ENCODE results near the gene CUBN. TPM values are rescaled to one million over a fixed set of nuclear protein-coding genes. Genes with fewer than 3 reads are reported as not detected.

CUBN gene
- total and polyA plus RNA-seq, 9 of the 15 experiments (the other 6 are each of a cell fraction or from before 2014, with no cell fraction given) = 0.04 to 0.33 (median 0.09) TPM

DNA sequence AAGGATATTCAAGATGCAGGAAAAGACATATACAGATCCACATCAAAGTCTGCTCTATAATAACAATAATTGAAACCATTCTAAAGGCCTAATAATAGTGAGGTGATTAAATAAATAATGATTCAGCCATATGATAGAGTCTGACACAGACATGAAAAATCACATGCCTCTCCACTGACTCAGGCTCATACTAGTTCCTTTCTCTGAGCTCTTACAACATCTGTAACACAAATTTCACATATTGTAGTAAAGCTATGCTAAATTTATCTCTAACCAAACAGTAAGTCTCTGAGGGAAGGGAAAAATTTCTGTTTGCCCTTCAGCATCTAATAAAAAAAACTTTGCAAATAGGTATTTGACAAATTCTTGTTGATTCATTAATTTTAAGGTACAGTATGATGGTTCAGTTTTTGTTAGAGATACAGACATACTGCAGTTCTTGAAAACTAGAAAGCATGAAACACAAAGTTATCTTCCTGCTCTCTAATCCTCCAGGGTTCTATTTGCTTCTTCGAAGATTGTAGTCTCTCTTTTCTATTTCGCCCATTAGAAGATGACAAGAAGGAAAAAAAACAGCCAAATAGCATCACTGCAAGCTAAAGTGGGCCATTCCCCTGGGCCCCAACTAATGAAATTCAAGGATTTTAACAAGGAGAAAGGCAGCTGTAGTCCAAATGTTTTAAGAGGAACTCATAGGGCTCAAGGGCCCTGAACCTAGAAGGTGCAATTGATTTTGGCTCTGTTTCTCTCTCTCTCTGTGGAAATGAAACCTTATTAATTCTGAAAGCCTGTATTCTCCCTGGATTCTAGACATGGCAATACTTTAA, 53.9 kb downstream of the CUBN start:
- POLR2A ChIA-PET = interaction anchor here (2.6 kb wide), 1 partner anchor 126 kb away, joined by 6 read pairs; the partner anchor contains the start of gene TRDMT1
- no TSS peak for BruUV-seq (replicated peaks)
- no peaks in the 10 kb centered on the region for H3K9me3 ChIP-seq (replicated peaks; ENCODE audit: control insufficient read depth, insufficient read depth, low read depth, low read length)
- H3K9me1 ChIP-seq (ENCODE audit: control insufficient read depth, insufficient read depth, low read length) = no peaks in the 10 kb centered on the region
- ATAC-seq (no peak), DNase-seq (ENCODE audit: extremely low read depth in 1 of 4, low spot score in 3 of 4) (no peak), FAIRE-seq (no peak)
- WGBS (ENCODE audit: insufficient coverage, low coverage, missing lambda C conversion rate) = 70% methylated on average over 2 of the region's 2 CpGs
- H3K27ac ChIP-seq (ENCODE audit: extremely low read depth, low read depth, low read length) = no peak overlapping the region
- CTCF ChIA-PET (ENCODE audit: low intra/inter-chr PET ratio) = no interaction called here
- H4K20me1 ChIP-seq (replicated peaks; ENCODE audit: control insufficient read depth, insufficient read depth, low read length) = no peaks in the 10 kb centered on the region
- H3K4me2 ChIP-seq (ENCODE audit: insufficient read depth, low read length) = no peak overlapping the region
- no peak overlapping the region for H3K4me3 ChIP-seq
- TF ChIP-seq ZNF384 (IDR thresholded peaks at IDR 0.05; ENCODE audit: low read depth, low read length) = no peak
- no peak for TF ChIP-seq CHCHD3 (CRISPR knock-in tag; IDR thresholded peaks at IDR 0.05)
- no peak for TF ChIP-seq FOXM1 (IDR thresholded peaks at IDR 0.05; ENCODE audit: low read depth)
- TF ChIP-seq FOXM1 (CRISPR knock-in tag; IDR thresholded peaks at IDR 0.05; ENCODE audit: low read depth) = no peak
- TF ChIP-seq CEBPG (CRISPR knock-in tag; IDR thresholded peaks at IDR 0.05) = no peak
- TF ChIP-seq CEBPG (tag; conservative IDR thresholded peaks at IDR 0.05 in 1 of 2, IDR thresholded peaks at IDR 0.05 in 1 of 2) = peak in 1 of 2 experiments; percentile 39; a peak in 1 of 4 replicates
- no peak for TF ChIP-seq ESRRA (IDR thresholded peaks at IDR 0.05; ENCODE audit: borderline replicate concordance, low read depth)
- TF ChIP-seq CBX3 (IDR thresholded peaks at IDR 0.05; ENCODE audit: borderline replicate concordance in 1 of 2, low read length in 2 of 2) = no peak
- peak; percentile 20 for TF ChIP-seq MEIS2 (IDR thresholded peaks at IDR 0.05; ENCODE audit: partially characterized antibody)
- TF ChIP-seq KLF10 (CRISPR knock-in tag; IDR thresholded peaks at IDR 0.05) = no peak
- TF ChIP-seq, protein P1, sequence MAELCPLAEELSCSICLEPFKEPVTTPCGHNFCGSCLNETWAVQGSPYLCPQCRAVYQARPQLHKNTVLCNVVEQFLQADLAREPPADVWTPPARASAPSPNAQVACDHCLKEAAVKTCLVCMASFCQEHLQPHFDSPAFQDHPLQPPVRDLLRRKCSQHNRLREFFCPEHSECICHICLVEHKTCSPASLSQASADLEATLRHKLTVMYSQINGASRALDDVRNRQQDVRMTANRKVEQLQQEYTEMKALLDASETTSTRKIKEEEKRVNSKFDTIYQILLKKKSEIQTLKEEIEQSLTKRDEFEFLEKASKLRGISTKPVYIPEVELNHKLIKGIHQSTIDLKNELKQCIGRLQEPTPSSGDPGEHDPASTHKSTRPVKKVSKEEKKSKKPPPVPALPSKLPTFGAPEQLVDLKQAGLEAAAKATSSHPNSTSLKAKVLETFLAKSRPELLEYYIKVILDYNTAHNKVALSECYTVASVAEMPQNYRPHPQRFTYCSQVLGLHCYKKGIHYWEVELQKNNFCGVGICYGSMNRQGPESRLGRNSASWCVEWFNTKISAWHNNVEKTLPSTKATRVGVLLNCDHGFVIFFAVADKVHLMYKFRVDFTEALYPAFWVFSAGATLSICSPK (IDR thresholded peaks at IDR 0.05; ENCODE audit: borderline replicate concordance) = no peak
- TF ChIP-seq HDAC6 (IDR thresholded peaks at IDR 0.05; ENCODE audit: low read depth, low read length) = no peak
- TF ChIP-seq RFX5 (IDR thresholded peaks at IDR 0.05; ENCODE audit: low read depth, low read length) = no peak
- no peak for TF ChIP-seq ETV1 (tag; conservative IDR thresholded peaks at IDR 0.05; ENCODE audit: low read depth)
- no peak for TF ChIP-seq ESRRB (CRISPR knock-in tag; IDR thresholded peaks at IDR 0.05; ENCODE audit: borderline replicate concordance)
- TF ChIP-seq RBM34 (IDR thresholded peaks at IDR 0.05; ENCODE audit: borderline replicate concordance, insufficient read depth, low read length) = no peak
- no peak for TF ChIP-seq ZNF830 (CRISPR knock-in tag; IDR thresholded peaks at IDR 0.05)
- in situ Hi-C loops (cut with MboI) (no loop called here), intact Hi-C loops (cut with micrococcal nuclease) (no loop called here)
- no peaks in the 10 kb centered on the region for H3K36me3 ChIP-seq (ENCODE audit: control insufficient read depth, insufficient read depth, low read length)
- no peaks in the 10 kb centered on the region for H3K27me3 ChIP-seq (ENCODE audit: control insufficient read depth in 2 of 2, insufficient read depth in 2 of 2, low read length in 2 of 2)
- H2AFZ ChIP-seq (ENCODE audit: low read depth, low read length) = no peak overlapping the region; the same call in 1 of the 2 replicates
- no peaks in the 10 kb centered on the region for H3K79me2 ChIP-seq (ENCODE audit: control insufficient read depth, insufficient read depth, low read length)
- H3K4me1 ChIP-seq (replicated peaks in 1 of 2; ENCODE audit: control insufficient read depth in 2 of 2, insufficient read depth in 2 of 2, low read length in 2 of 2) = peaks cover 0 to 5% of the 10 kb centered on the region in 2 experiments; a peak in 1 of 5 replicates
- no peak overlapping the region for H3K9ac ChIP-seq (ENCODE audit: insufficient read depth in 1 of 2, low read depth in 2 of 2, low read length in 2 of 2)

Data from K562 (cell line).